ENCODE data around the gene SUGCT. TPM values are rescaled to one million over a fixed set of nuclear protein-coding genes. Genes with fewer than 3 reads are reported as not detected.

SUGCT gene
- total and polyA plus RNA-seq, 2 of the 13 experiments (the other 11 are each of a cell fraction or from before 2014, with no cell fraction given), result 10.1 to 22.2 TPM

DNA sequence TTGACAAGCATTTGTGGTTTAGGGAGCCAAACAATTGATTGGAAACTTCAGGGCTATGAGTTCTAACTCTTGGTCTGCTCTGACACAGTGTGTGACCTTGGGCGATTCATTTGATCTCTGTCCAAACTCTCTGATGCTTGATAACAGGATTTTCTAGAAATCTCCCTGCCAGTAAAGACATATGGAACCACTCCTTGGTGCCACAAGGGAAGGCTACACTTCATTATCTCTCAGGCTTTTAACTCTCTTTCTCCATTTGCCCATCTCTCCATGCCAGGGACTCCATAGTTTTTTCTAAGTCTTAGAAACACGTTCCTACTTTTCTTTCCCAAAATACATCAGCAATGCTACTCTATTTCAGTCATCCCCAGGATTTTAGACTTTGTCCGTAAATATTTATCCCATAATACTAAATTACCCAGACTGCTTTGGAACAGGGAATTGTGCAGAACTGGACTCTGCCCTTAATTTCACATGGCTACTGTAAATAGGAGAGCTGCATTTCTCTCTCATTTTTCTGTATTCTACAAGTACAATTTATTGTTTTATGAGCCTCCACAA, 488.2 kb downstream of the SUGCT start (continued):
- TF ChIP-seq, protein P1, sequence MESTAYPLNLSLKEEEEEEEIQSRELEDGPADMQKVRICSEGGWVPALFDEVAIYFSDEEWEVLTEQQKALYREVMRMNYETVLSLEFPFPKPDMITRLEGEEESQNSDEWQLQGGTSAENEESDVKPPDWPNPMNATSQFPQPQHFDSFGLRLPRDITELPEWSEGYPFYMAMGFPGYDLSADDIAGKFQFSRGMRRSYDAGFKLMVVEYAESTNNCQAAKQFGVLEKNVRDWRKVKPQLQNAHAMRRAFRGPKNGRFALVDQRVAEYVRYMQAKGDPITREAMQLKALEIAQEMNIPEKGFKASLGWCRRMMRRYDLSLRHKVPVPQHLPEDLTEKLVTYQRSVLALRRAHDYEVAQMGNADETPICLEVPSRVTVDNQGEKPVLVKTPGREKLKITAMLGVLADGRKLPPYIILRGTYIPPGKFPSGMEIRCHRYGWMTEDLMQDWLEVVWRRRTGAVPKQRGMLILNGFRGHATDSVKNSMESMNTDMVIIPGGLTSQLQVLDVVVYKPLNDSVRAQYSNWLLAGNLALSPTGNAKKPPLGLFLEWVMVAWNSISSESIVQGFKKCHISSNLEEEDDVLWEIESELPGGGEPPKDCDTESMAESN (CRISPR knock-in tag; conservative IDR thresholded peaks at IDR 0.05), result no peak
- 0 out of 2 replicates have a peak, but pooled peaks have one; percentile 38 for TF ChIP-seq SOX5 (CRISPR knock-in tag; IDR thresholded peaks at IDR 0.05; ENCODE audit: borderline replicate concordance)
- TF ChIP-seq HOXD1 (CRISPR knock-in tag; IDR thresholded peaks at IDR 0.05), result no peak
- TF ChIP-seq MED1 (CRISPR knock-in tag; IDR thresholded peaks at IDR 0.05), result peak; percentile 37; the same call in 1 of the 2 replicates
- TF ChIP-seq, protein P2, sequence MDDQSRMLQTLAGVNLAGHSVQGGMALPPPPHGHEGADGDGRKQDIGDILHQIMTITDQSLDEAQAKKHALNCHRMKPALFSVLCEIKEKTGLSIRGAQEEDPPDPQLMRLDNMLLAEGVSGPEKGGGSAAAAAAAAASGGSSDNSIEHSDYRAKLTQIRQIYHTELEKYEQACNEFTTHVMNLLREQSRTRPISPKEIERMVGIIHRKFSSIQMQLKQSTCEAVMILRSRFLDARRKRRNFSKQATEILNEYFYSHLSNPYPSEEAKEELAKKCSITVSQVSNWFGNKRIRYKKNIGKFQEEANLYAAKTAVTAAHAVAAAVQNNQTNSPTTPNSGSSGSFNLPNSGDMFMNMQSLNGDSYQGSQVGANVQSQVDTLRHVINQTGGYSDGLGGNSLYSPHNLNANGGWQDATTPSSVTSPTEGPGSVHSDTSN (CRISPR knock-in tag; IDR thresholded peaks at IDR 0.05; ENCODE audit: borderline replicate concordance), result no peak
- TF ChIP-seq, protein P3, sequence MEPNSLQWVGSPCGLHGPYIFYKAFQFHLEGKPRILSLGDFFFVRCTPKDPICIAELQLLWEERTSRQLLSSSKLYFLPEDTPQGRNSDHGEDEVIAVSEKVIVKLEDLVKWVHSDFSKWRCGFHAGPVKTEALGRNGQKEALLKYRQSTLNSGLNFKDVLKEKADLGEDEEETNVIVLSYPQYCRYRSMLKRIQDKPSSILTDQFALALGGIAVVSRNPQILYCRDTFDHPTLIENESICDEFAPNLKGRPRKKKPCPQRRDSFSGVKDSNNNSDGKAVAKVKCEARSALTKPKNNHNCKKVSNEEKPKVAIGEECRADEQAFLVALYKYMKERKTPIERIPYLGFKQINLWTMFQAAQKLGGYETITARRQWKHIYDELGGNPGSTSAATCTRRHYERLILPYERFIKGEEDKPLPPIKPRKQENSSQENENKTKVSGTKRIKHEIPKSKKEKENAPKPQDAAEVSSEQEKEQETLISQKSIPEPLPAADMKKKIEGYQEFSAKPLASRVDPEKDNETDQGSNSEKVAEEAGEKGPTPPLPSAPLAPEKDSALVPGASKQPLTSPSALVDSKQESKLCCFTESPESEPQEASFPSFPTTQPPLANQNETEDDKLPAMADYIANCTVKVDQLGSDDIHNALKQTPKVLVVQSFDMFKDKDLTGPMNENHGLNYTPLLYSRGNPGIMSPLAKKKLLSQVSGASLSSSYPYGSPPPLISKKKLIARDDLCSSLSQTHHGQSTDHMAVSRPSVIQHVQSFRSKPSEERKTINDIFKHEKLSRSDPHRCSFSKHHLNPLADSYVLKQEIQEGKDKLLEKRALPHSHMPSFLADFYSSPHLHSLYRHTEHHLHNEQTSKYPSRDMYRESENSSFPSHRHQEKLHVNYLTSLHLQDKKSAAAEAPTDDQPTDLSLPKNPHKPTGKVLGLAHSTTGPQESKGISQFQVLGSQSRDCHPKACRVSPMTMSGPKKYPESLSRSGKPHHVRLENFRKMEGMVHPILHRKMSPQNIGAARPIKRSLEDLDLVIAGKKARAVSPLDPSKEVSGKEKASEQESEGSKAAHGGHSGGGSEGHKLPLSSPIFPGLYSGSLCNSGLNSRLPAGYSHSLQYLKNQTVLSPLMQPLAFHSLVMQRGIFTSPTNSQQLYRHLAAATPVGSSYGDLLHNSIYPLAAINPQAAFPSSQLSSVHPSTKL (CRISPR knock-in tag; IDR thresholded peaks at IDR 0.05), result peak; percentile 44; the same call in 1 of the 2 replicates
- TF ChIP-seq SAP130 (CRISPR knock-in tag; IDR thresholded peaks at IDR 0.05; ENCODE audit: low read depth), result peak; percentile 39; the same call in 1 of the 2 replicates
- TF ChIP-seq ZNF207 (IDR thresholded peaks at IDR 0.05; ENCODE audit: borderline replicate concordance), result no peak
- TF ChIP-seq JARID2 (CRISPR knock-in tag; IDR thresholded peaks at IDR 0.05; ENCODE audit: insufficient replicate concordance), result no peak
- TF ChIP-seq HNF4A (CRISPR knock-in tag; IDR thresholded peaks at IDR 0.05), result peak; percentile 79
- TF ChIP-seq RARA (CRISPR knock-in tag; IDR thresholded peaks at IDR 0.05), result peak; percentile 5; the same call in 1 of the 2 replicates
- no peak for TF ChIP-seq ATF7-NPFF (CRISPR knock-in tag; IDR thresholded peaks at IDR 0.05; ENCODE audit: low read depth)
- TF ChIP-seq, protein P4, sequence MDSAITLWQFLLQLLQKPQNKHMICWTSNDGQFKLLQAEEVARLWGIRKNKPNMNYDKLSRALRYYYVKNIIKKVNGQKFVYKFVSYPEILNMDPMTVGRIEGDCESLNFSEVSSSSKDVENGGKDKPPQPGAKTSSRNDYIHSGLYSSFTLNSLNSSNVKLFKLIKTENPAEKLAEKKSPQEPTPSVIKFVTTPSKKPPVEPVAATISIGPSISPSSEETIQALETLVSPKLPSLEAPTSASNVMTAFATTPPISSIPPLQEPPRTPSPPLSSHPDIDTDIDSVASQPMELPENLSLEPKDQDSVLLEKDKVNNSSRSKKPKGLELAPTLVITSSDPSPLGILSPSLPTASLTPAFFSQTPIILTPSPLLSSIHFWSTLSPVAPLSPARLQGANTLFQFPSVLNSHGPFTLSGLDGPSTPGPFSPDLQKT (CRISPR knock-in tag; IDR thresholded peaks at IDR 0.05; ENCODE audit: borderline replicate concordance), result no peak
- no peak for TF ChIP-seq HCFC1 (IDR thresholded peaks at IDR 0.05; ENCODE audit: low read depth, low read length)
- no peak for TF ChIP-seq ZFP36 (IDR thresholded peaks at IDR 0.05; ENCODE audit: borderline replicate concordance, low read depth, low read length, partially characterized antibody)
- peak; percentile 31; the same call in 1 of the 2 replicates for TF ChIP-seq POGZ (CRISPR knock-in tag; IDR thresholded peaks at IDR 0.05)
- TF ChIP-seq, protein P5, sequence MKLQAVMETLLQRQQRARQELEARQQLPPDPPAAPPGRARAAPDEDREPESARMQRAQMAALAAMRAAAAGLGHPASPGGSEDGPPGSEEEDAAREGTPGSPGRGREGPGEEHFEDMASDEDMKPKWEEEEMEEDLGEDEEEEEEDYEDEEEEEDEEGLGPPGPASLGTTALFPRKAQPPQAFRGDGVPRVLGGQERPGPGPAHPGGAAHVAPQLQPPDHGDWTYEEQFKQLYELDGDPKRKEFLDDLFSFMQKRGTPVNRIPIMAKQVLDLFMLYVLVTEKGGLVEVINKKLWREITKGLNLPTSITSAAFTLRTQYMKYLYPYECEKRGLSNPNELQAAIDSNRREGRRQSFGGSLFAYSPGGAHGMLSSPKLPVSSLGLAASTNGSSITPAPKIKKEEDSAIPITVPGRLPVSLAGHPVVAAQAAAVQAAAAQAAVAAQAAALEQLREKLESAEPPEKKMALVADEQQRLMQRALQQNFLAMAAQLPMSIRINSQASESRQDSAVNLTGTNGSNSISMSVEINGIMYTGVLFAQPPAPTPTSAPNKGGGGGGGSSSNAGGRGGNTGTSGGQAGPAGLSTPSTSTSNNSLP (IDR thresholded peaks at IDR 0.05; ENCODE audit: low read depth, low read length), result peak; percentile 60; the same call in 1 of the 2 replicates
